Astrocyte (in vitro differentiated cells and primary cell): ENCODE data around the gene FYCO1. TPM values are rescaled to one million over a fixed set of nuclear protein-coding genes. Genes with fewer than 3 reads are reported as not detected.

Experiments used
- DNase-seq: peaks from one replicate; pipeline ENCODE4 v3.0.0-alpha.2; 2010; ENCODE audit warnings: low read depth
- FAIRE-seq: peaks from 2 replicates; lab custom pipeline; 2011; peaks lifted over from hg19 to GRCh38; lab: Jason Lieb, UNC
- H2AFZ ChIP-seq: 2 replicates; pipeline ENCODE4 v1.6.0; 2012; ENCODE audit warnings: low read depth, low read length, inconsistent platforms
- H3K27ac ChIP-seq: 2 replicates; pipeline ENCODE4 v1.5.1; 2011; ENCODE audit warnings: low read depth, low read length, inconsistent platforms
- H3K27me3 ChIP-seq: 2 replicates; pipeline ENCODE4 v1.6.0; 2011; ENCODE audit warnings: low read length, inconsistent platforms; ENCODE audit not compliant: insufficient read depth
- H3K36me3 ChIP-seq: 2 replicates; pipeline ENCODE4 v1.5.1; 2011; ENCODE audit warnings: low read length, inconsistent platforms; ENCODE audit not compliant: insufficient read depth
- H3K4me1 ChIP-seq: 2 replicates; pipeline ENCODE4 v1.5.1; 2011; ENCODE audit warnings: low read length, inconsistent platforms; ENCODE audit not compliant: insufficient read depth
- H3K4me2 ChIP-seq: 2 replicates; pipeline ENCODE4 v1.6.0; 2012; ENCODE audit warnings: low read length, inconsistent platforms
- H3K4me3 ChIP-seq: 2 replicates; pipeline ENCODE4 v1.5.1; 2011; ENCODE audit warnings: low read depth, mild to moderate bottlenecking, low read length, inconsistent platforms; ENCODE audit not compliant: insufficient read depth
- H3K79me2 ChIP-seq: 2 replicates; pipeline ENCODE4 v1.6.0; 2012; ENCODE audit warnings: mild to moderate bottlenecking, low read length, inconsistent platforms; ENCODE audit not compliant: insufficient read depth
- H3K9ac ChIP-seq: 2 replicates; pipeline ENCODE4 v1.6.0; 2012; ENCODE audit warnings: mild to moderate bottlenecking, low read length, inconsistent platforms
- H3K9me3 ChIP-seq: 2 replicates; pipeline ENCODE4 v1.5.1; 2012; ENCODE audit warnings: low read depth, mild to moderate bottlenecking, low read length, inconsistent platforms; ENCODE audit not compliant: insufficient read depth
- H4K20me1 ChIP-seq: 2 replicates; pipeline ENCODE4 v1.6.0; 2012; ENCODE audit warnings: low read length, inconsistent platforms; ENCODE audit not compliant: insufficient read depth
- H3K27ac Mint-ChIP-seq: one replicate; pipeline ENCODE4 v1.8.0; 2021; ENCODE audit warnings: mild to moderate bottlenecking, mixed read lengths; ENCODE audit not compliant: unreplicated experiment
- H3K27me3 Mint-ChIP-seq: one replicate; pipeline ENCODE4 v1.8.0; 2021; ENCODE audit warnings: low read depth, mixed read lengths; ENCODE audit not compliant: unreplicated experiment
- H3K36me3 Mint-ChIP-seq: one replicate; pipeline ENCODE4 v1.8.0; 2021; ENCODE audit warnings: low read depth, mixed read lengths; ENCODE audit not compliant: unreplicated experiment
- H3K4me1 Mint-ChIP-seq: one replicate; pipeline ENCODE4 v1.8.0; 2021; ENCODE audit warnings: low read depth, mixed read lengths; ENCODE audit not compliant: unreplicated experiment
- H3K4me3 Mint-ChIP-seq: one replicate; pipeline ENCODE4 v1.8.0; 2021; ENCODE audit warnings: mild to moderate bottlenecking, moderate library complexity, mixed read lengths; ENCODE audit not compliant: unreplicated experiment
- H3K9me3 Mint-ChIP-seq: one replicate; pipeline ENCODE4 v1.8.0; 2021; ENCODE audit warnings: mild to moderate bottlenecking, mixed read lengths; ENCODE audit not compliant: unreplicated experiment
- CTCF ChIP-seq: IDR thresholded peaks from 2 replicates; pipeline ENCODE4 v1.5.1; 2011; ENCODE audit warnings: low read depth, mild to moderate bottlenecking, inconsistent platforms, low read length, moderate library complexity; ENCODE audit not compliant: insufficient read depth
- EZH2 ChIP-seq: IDR thresholded peaks from 2 replicates; pipeline ENCODE4 v1.6.1; 2012; ENCODE audit warnings: mild to moderate bottlenecking, low read length, inconsistent platforms; ENCODE audit not compliant: insufficient read depth
- total RNA-seq: library from RNA; stranded (reverse); gene quantifications from 2 replicates; pipeline ENCODE4 v1.2.1, GENCODE V29; 2021

FYCO1 gene
- total RNA-seq, 1 donor from 2014 or later: 19.7 TPM

- DNase-seq (no peak), FAIRE-seq (no peak)
- H3K4me2 ChIP-seq: no peak overlapping the region
- Mint-ChIP-seq H3K4me1 (peaks cover 12% of the 10 kb centered on the region), H3K4me3 (no peak overlapping the region), H3K9me3 (no peaks in the 10 kb centered on the region), H3K36me3 (peaks cover 21% of the 10 kb centered on the region), H3K27me3 (no peaks in the 10 kb centered on the region), H3K27ac (no peak overlapping the region)
- no peak overlapping the region for H3K27ac ChIP-seq
- H3K9ac ChIP-seq: no peak overlapping the region
- H3K4me1 ChIP-seq: peaks cover 18% of the 10 kb centered on the region
- H3K79me2 ChIP-seq: no peaks in the 10 kb centered on the region
- no peak overlapping the region for H3K4me3 ChIP-seq
- no peaks in the 10 kb centered on the region for H3K27me3 ChIP-seq
- H3K9me3 ChIP-seq: no peaks in the 10 kb centered on the region
- no peaks in the 10 kb centered on the region for H4K20me1 ChIP-seq
- peaks cover 16% of the 10 kb centered on the region for H3K36me3 ChIP-seq
- TF ChIP-seq CTCF (no peak), EZH2 (no peak)
- no peak overlapping the region for H2AFZ ChIP-seq
Observed at GRCh38 chr3:45976191-45977091, 19.2 kb downstream of the FYCO1 start.

DNA sequence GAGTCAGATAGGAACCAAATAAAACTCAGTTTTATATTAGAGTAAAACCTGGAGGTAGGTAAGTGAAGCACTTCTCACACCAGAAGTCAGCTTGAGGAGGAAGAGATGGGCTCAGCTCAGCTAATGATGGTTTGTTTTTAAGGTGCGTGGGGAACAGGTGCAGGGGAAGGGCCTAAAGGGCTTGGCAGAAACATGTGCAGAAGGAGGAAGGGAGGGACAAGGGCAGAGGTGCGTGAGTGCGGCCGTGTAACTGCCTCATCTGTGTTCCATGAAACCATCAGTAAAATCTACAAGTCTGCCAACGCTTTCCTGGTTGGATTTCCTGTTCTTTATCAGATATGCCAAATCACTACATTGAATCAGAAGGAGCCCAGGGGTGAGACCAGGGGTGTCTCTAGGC is 19.9 kb downstream of the FYCO1 start:
- FAIRE-seq (no peak), DNase-seq (no peak)
- H3K27me3 ChIP-seq: no peaks in the 10 kb centered on the region
- Mint-ChIP-seq H3K4me3 (no peak overlapping the region), H3K9me3 (no peaks in the 10 kb centered on the region), H3K36me3 (peaks cover 20% of the 10 kb centered on the region), H3K27me3 (no peaks in the 10 kb centered on the region), H3K4me1 (peaks cover 8% of the 10 kb centered on the region), H3K27ac (no peak overlapping the region)
- no peak overlapping the region for H3K27ac ChIP-seq
- no peaks in the 10 kb centered on the region for H4K20me1 ChIP-seq
- no peak overlapping the region for H3K9ac ChIP-seq
- H3K4me3 ChIP-seq: no peak overlapping the region
- no peak overlapping the region for H3K4me2 ChIP-seq
- no peak overlapping the region for H2AFZ ChIP-seq
- no peaks in the 10 kb centered on the region for H3K9me3 ChIP-seq
- H3K79me2 ChIP-seq: no peaks in the 10 kb centered on the region
- peaks cover 12% of the 10 kb centered on the region for H3K4me1 ChIP-seq
- H3K36me3 ChIP-seq: peaks cover 16% of the 10 kb centered on the region
- no peak for TF ChIP-seq CTCF

GRCh38 chr3:45974686-45975085 is 20.9 kb downstream of the FYCO1 start:
- Histone ChIP-seq H3K36me3 (peaks cover 16% of the 10 kb centered on the region), H3K27me3 (no peaks in the 10 kb centered on the region), H3K27ac (no peak overlapping the region), H2AFZ (no peak overlapping the region), H3K9me3 (no peaks in the 10 kb centered on the region), H3K79me2 (no peaks in the 10 kb centered on the region), H3K9ac (no peak overlapping the region), H3K4me1 (peaks cover 12% of the 10 kb centered on the region), H3K4me2 (no peak overlapping the region), H4K20me1 (no peaks in the 10 kb centered on the region), H3K4me3 (no peak overlapping the region)
- Mint-ChIP-seq H3K4me1 (peaks cover 8% of the 10 kb centered on the region), H3K4me3 (no peak overlapping the region), H3K27ac (no peak overlapping the region), H3K36me3 (peaks cover 22% of the 10 kb centered on the region), H3K9me3 (no peaks in the 10 kb centered on the region), H3K27me3 (no peaks in the 10 kb centered on the region)
- DNase-seq: no peak
- TF ChIP-seq EZH2: no peak
- FAIRE-seq: no peak
